Measurements from ENCODE around the gene UBAC2.
A peak's percentile ranks its signal among the peaks of the same experiment; 100 is the strongest.

Gene UBAC2, protein sequence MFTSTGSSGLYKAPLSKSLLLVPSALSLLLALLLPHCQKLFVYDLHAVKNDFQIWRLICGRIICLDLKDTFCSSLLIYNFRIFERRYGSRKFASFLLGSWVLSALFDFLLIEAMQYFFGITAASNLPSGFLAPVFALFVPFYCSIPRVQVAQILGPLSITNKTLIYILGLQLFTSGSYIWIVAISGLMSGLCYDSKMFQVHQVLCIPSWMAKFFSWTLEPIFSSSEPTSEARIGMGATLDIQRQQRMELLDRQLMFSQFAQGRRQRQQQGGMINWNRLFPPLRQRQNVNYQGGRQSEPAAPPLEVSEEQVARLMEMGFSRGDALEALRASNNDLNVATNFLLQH

DNA sequence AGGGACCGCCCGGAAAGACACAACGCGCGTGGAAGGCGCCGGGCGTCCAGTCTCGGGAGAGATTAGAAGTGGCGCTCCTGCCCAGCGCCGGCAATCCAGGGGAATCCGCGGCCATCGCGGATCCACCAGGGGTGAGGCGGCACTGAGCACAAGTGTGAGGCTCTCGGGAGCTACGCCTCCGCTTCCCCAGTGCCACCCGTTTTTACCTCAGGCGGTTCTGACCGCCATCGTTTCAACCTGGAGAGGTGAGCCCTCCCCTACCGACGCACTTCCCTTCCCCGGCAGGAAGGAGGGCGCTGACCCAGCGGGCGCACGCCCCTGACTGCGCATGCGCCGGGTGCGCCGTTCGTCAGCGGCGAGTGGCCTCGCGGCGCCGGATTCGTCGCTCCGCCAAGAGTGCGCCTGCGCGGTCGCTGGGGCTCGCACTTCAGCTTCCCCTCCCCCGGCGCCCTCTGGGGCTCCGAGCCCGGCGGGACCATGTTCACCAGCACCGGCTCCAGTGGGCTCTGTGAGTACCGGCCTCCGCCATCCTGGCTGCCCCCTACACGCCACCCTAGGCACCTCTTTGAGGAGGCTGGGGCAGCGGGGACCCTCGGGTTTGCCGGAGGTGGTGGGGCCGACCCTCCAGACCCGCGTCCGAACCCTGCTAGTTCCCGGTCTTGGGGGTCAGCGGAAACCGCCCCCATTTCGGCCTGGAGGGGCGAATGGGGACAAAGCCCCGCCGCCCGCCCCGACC lies at the start of gene UBAC2:
Gene UBAC2, plus strand, starts transcription at position 423 of the 736 bp plus-strand sequence. Its CDS starts 55 bp downstream, at position 478.
- peak within 1 kb of the TSS; percentile 92 for H3K4me3 ChIP-seq (ENCODE audit: low read length)
- H3K27ac ChIP-seq (ENCODE audit: low read length) = peak within 1 kb of the TSS; percentile 95
- H3K27me3 ChIP-seq (ENCODE audit: insufficient read depth, low read length) = no peaks in the 10 kb centered on the region
- H3K4me1 ChIP-seq (ENCODE audit: insufficient read depth, low read length) = no peaks in the 10 kb centered on the region
- H3K9me3 ChIP-seq (ENCODE audit: insufficient read depth, low read depth, low read length) = no peaks in the 10 kb centered on the region
- peaks cover 7% of the 10 kb centered on the region; the same call in 1 of the 2 replicates for H3K36me3 ChIP-seq (ENCODE audit: insufficient read depth, low read depth, low read length)
- peak within 1 kb of the TSS; percentile 98 for H3K9ac ChIP-seq (ENCODE audit: low read depth, low read length)

DNA sequence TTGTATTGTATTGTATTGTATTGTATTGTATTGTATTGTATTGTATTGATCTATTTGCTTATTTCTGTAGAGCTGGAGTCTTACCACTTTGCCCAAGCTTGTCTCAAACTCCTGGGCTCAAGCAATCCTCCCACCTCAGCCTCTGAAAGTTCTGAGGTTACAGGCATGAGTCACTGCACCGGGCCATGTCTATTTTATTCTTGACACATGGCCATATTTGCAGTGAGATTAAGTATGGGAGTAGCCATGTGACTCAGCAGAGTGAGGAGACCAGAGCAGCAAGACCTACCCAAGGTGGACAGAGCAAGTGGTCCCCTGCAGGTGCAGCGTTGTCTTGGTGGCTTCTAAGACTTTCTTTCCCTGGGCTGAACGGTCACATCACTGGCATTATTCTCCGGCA lies 49.1 kb upstream of the UBAC2 start:
- H3K36me3 ChIP-seq (ENCODE audit: insufficient read depth, low read depth, low read length) = no peaks in the 10 kb centered on the region
- H3K9ac ChIP-seq (ENCODE audit: low read depth, low read length) = no peak overlapping the region
- H3K4me3 ChIP-seq (ENCODE audit: low read length) = no peak overlapping the region
- no peaks in the 10 kb centered on the region for H3K9me3 ChIP-seq (ENCODE audit: insufficient read depth, low read depth, low read length)
- no peaks in the 10 kb centered on the region for H3K27me3 ChIP-seq (ENCODE audit: insufficient read depth, low read length)
- no peak overlapping the region for H3K27ac ChIP-seq (ENCODE audit: low read length)
- no peaks in the 10 kb centered on the region; the same call in 1 of the 2 replicates for H3K4me1 ChIP-seq (ENCODE audit: insufficient read depth, low read length)

DNA sequence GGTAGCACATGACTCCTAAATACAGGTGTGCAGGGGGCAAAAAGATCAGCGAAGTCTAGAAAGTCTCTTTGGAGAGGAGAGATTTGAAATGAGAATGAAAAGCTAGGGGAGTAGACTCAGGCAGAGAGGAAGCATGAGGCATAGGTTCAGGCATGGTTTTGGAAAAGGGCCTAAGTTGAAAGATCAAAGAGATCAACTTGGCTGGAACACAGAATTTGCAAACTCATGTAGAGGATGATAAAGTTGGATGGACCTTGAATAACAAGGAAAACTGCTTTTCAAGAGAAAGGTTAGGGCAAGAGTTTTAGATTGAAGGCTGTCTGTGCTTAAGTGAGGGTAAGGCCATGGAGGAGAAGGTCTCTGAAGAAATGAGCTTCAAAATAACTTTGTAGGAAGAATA lies 47.4 kb upstream of the UBAC2 start:
- H3K9me3 ChIP-seq (ENCODE audit: insufficient read depth, low read depth, low read length) = no peaks in the 10 kb centered on the region
- H3K4me1 ChIP-seq (ENCODE audit: insufficient read depth, low read length) = no peaks in the 10 kb centered on the region; the same call in 1 of the 2 replicates
- H3K9ac ChIP-seq (ENCODE audit: low read depth, low read length) = no peak overlapping the region
- no peak overlapping the region for H3K27ac ChIP-seq (ENCODE audit: low read length)
- no peaks in the 10 kb centered on the region for H3K27me3 ChIP-seq (ENCODE audit: insufficient read depth, low read length)
- H3K4me3 ChIP-seq (ENCODE audit: low read length) = no peak overlapping the region
- H3K36me3 ChIP-seq (ENCODE audit: insufficient read depth, low read depth, low read length) = no peaks in the 10 kb centered on the region

DNA sequence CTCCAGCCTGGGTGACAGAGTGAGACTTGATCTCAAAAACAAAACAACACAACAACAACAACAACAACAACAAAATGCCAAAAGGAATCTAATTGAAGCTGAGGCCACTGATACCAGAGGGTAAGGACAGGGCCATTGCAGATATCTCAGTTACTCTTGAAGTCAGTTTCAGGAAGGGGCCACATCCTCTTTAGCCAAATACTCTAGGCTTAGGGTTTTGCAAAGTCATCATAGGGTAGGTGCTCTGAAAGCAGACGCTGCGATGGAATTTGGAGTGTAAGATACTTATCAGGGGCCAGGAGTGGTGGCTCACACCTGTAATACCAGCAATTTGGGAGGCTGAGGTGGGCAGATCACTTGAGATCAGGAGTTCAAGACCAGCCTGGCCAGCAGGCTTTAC lies 46.6 kb upstream of the UBAC2 start:
- no peak overlapping the region for H3K27ac ChIP-seq (ENCODE audit: low read length)
- H3K4me1 ChIP-seq (ENCODE audit: insufficient read depth, low read length) = no peaks in the 10 kb centered on the region; the same call in 1 of the 2 replicates
- H3K27me3 ChIP-seq (ENCODE audit: insufficient read depth, low read length) = no peaks in the 10 kb centered on the region

DNA sequence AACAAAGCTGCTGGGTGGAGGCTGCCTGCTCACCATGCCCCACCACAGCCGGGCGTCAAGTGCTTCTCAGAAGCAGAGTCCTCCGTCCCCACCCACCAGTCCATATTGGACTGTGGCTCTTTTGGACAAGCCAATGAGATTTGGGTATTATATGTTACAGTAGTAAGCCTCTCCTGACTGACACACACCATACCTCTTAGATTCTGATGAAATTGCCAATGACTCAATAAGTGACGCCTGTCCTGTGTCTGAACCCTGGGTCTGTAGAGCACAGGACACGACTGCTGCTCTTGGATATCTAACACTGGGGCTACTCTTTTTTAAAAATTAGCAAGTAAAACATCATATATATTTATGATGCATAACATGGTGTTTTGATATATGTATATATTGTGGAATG lies 44.8 kb upstream of the UBAC2 start:
- Histone ChIP-seq H3K9me3 (ENCODE audit: insufficient read depth, low read depth, low read length) (no peaks in the 10 kb centered on the region), H3K36me3 (ENCODE audit: insufficient read depth, low read depth, low read length) (no peaks in the 10 kb centered on the region), H3K27ac (ENCODE audit: low read length) (no peak overlapping the region), H3K27me3 (ENCODE audit: insufficient read depth, low read length) (no peaks in the 10 kb centered on the region; the same call in 1 of the 2 replicates), H3K9ac (ENCODE audit: low read depth, low read length) (no peak overlapping the region), H3K4me3 (ENCODE audit: low read length) (no peak overlapping the region), H3K4me1 (ENCODE audit: insufficient read depth, low read length) (no peaks in the 10 kb centered on the region; the same call in 1 of the 2 replicates)

More for the DNA sequence above, 46.6 kb upstream of the UBAC2 start:
- H3K9me3 ChIP-seq (ENCODE audit: insufficient read depth, low read depth, low read length) = no peaks in the 10 kb centered on the region
- no peaks in the 10 kb centered on the region for H3K36me3 ChIP-seq (ENCODE audit: insufficient read depth, low read depth, low read length)
- H3K9ac ChIP-seq (ENCODE audit: low read depth, low read length) = no peak overlapping the region
- H3K4me3 ChIP-seq (ENCODE audit: low read length) = no peak overlapping the region

DNA sequence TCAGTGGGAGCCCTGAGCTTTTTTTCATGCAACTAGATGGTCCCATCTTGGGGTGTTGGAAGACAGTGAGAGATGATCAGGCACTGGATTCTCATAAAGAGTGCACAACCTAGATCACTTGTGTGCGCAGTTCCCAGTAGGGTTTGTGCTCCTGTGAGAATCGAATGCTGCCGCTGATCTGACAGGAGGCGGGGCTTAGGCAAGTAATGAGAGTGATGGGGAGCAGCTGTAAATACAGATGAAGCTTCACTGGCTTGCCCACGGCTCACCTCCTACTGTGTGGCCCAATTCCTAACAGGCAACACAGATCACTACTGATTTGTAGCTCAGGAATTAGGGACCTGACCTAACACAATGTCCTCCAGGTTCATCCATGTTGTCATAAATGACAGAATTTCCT lies 43.6 kb upstream of the UBAC2 start:
- H3K27me3 ChIP-seq (ENCODE audit: insufficient read depth, low read length) = no peaks in the 10 kb centered on the region; the same call in 1 of the 2 replicates
- H3K36me3 ChIP-seq (ENCODE audit: insufficient read depth, low read depth, low read length) = no peaks in the 10 kb centered on the region
- no peak overlapping the region for H3K27ac ChIP-seq (ENCODE audit: low read length)
- no peaks in the 10 kb centered on the region for H3K9me3 ChIP-seq (ENCODE audit: insufficient read depth, low read depth, low read length)
- no peak overlapping the region for H3K4me3 ChIP-seq (ENCODE audit: low read length)
- no peaks in the 10 kb centered on the region for H3K4me1 ChIP-seq (ENCODE audit: insufficient read depth, low read length)
- H3K9ac ChIP-seq (ENCODE audit: low read depth, low read length) = no peak overlapping the region

DNA sequence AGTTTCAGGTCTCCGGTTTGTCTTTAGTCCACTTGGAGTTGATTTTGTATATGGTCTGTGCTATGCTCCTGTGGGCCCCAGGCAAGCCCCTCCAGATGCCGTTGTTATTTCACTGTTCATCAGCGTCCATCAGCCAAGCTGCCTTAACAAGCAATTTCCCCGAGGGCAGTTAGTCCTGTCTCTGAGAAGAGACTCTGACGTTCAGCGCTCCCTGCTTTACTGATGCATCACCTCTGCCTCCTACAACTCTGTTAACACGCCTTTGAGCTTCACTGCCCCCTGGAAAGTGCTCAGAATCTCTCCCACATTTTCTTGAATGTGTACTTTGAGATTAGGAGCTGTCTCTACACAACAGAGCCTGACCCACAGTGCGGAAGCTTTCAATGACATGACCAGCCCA lies 41.8 kb upstream of the UBAC2 start:
- no peak overlapping the region for H3K4me3 ChIP-seq (ENCODE audit: low read length)
- no peaks in the 10 kb centered on the region for H3K36me3 ChIP-seq (ENCODE audit: insufficient read depth, low read depth, low read length)
- no peaks in the 10 kb centered on the region for H3K4me1 ChIP-seq (ENCODE audit: insufficient read depth, low read length)
- H3K27me3 ChIP-seq (ENCODE audit: insufficient read depth, low read length) = no peaks in the 10 kb centered on the region; the same call in 1 of the 2 replicates
- no peak overlapping the region for H3K9ac ChIP-seq (ENCODE audit: low read depth, low read length)
- no peak overlapping the region for H3K27ac ChIP-seq (ENCODE audit: low read length)
- no peaks in the 10 kb centered on the region for H3K9me3 ChIP-seq (ENCODE audit: insufficient read depth, low read depth, low read length)

DNA sequence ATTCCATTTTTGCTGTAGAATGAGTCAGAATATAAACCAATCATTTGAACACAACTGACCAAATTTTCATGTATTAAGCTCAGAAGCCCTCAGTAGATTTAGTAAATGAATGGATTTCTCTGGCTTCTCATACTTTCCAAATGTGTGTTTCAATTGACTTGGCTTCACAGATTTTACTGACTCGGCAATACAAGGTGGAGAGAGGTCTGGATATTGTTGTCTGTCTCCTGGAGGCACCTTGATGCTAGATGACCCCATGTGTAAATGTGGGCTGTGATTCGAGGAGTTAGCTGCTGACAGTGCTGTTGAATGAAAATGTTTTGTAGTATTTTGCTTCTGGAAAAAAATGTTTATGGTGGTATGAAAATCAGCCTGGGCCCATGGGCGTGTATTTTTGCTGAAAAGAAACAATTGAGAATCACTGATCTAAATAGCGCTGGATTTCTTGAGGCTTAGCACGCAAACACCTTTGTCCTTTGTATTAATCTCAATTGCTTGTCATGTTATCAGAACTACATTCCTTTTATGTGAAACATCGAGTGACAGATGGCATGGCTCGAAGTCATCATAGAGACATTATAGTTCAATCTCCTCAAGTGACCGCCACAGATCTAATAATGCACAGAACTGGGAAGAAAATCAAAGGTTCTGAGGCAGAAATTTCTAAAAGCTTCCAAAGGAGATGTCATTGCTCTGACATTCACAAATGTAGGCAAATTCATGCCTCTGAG lies 41.2 kb upstream of the UBAC2 start:
- H3K36me3 ChIP-seq (ENCODE audit: insufficient read depth, low read depth, low read length) = no peaks in the 10 kb centered on the region
- H3K27me3 ChIP-seq (ENCODE audit: insufficient read depth, low read length) = no peaks in the 10 kb centered on the region; the same call in 1 of the 2 replicates
- H3K4me1 ChIP-seq (ENCODE audit: insufficient read depth, low read length) = no peaks in the 10 kb centered on the region
- no peak overlapping the region for H3K27ac ChIP-seq (ENCODE audit: low read length)
- H3K4me3 ChIP-seq (ENCODE audit: low read length) = no peak overlapping the region
- H3K9me3 ChIP-seq (ENCODE audit: insufficient read depth, low read depth, low read length) = no peaks in the 10 kb centered on the region
- no peak overlapping the region for H3K9ac ChIP-seq (ENCODE audit: low read depth, low read length)

DNA sequence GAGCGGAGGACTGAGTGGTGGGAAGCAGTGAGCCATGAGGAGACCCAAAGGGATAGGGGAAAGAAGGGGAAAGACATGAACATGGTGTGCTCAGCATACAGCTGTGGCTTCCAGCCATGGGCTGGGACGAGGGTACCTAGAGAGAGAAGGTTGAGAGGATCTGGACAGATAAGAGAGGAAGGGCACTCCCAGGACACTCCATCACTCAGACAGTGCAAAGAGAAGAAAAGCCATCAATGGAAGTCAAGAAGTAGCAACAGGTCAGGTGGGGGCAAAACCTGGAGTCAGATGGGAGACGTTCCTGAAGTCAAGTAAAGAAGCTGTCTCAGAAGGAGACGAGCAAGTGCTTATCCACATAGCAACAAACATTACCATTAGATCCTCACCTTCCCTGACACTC lies 40.2 kb upstream of the UBAC2 start:
- H3K4me1 ChIP-seq (ENCODE audit: insufficient read depth, low read length) = no peaks in the 10 kb centered on the region
- no peak overlapping the region for H3K27ac ChIP-seq (ENCODE audit: low read length)
- H3K36me3 ChIP-seq (ENCODE audit: insufficient read depth, low read depth, low read length) = no peaks in the 10 kb centered on the region
- H3K4me3 ChIP-seq (ENCODE audit: low read length) = no peak overlapping the region
- H3K9ac ChIP-seq (ENCODE audit: low read depth, low read length) = no peak overlapping the region
- H3K9me3 ChIP-seq (ENCODE audit: insufficient read depth, low read depth, low read length) = no peaks in the 10 kb centered on the region
- H3K27me3 ChIP-seq (ENCODE audit: insufficient read depth, low read length) = no peaks in the 10 kb centered on the region; the same call in 1 of the 2 replicates

DNA sequence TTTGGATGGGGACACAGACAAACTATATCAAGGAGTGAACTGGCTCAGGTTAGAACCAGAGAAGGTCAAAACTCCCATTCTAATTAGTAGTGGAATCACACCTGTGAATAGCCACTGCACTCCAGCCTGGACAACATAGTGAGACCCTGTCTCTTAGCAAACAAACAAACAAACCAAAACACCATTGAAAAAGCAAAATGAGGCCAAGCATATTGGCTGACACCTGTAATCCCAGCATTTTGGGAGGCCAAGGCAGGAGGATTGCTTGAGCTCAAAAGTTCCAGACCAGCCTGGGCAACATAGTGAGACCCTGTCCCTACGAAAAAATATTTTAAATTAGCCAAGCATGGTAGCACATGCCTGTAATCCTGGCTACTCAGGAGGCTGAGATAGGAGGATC lies 39.1 kb upstream of the UBAC2 start:
- Histone ChIP-seq H3K9me3 (ENCODE audit: insufficient read depth, low read depth, low read length) (no peaks in the 10 kb centered on the region), H3K9ac (ENCODE audit: low read depth, low read length) (no peak overlapping the region), H3K4me3 (ENCODE audit: low read length) (no peak overlapping the region), H3K27me3 (ENCODE audit: insufficient read depth, low read length) (no peaks in the 10 kb centered on the region; the same call in 1 of the 2 replicates), H3K27ac (ENCODE audit: low read length) (no peak overlapping the region), H3K36me3 (ENCODE audit: insufficient read depth, low read depth, low read length) (no peaks in the 10 kb centered on the region), H3K4me1 (ENCODE audit: insufficient read depth, low read length) (no peaks in the 10 kb centered on the region)

DNA sequence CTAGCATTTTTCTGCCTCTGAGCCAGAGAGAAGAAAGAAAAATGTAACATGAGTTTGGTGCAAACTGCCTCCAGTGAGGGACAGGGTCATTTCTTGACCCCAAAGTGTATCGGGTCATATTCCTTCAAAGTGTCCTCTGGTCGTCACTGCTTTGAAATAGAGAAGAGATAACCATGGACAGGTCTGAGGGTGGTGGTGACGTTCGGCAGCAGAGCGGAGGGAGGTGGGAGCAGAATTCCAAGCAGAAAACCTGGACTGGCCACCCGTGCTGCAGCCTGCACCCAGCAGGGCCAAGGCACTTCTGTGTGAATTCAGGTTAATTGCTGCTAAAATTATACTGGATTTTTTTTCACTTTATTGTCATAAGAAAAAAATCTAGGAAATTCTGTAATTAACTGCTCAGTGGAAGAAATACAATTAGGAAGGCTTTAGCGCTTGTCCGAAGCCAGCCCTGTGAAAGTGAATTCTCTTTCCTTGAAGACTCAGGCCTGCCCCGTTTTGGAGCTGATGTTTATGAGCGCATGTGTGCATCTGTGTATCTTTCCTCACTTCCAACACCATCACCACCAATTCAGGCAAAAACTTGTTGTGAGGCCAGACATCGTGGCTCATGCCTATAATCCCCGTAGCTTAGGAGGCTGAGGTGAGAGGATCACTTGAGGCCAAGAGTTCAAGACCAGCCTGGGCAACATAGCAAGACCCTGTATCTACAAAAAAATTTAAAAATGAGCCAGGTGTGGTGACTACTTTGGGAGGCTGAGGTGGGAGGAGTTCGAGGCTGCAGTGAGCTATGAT lies 37.9 kb upstream of the UBAC2 start:
- no peaks in the 10 kb centered on the region for H3K36me3 ChIP-seq (ENCODE audit: insufficient read depth, low read depth, low read length)
- H3K9me3 ChIP-seq (ENCODE audit: insufficient read depth, low read depth, low read length) = no peaks in the 10 kb centered on the region

More for the DNA sequence above, 37.9 kb upstream of the UBAC2 start:
- Histone ChIP-seq H3K27ac (ENCODE audit: low read length) (no peak overlapping the region), H3K4me1 (ENCODE audit: insufficient read depth, low read length) (no peaks in the 10 kb centered on the region), H3K9ac (ENCODE audit: low read depth, low read length) (no peak overlapping the region), H3K4me3 (ENCODE audit: low read length) (no peak overlapping the region), H3K27me3 (ENCODE audit: insufficient read depth, low read length) (no peaks in the 10 kb centered on the region; the same call in 1 of the 2 replicates)
